MM.1S (cell line): Measurements from ENCODE around the gene DHX35.

ENCODE experiments used
- DNase-seq: peaks from one replicate; pipeline ENCODE4 v3.0.0-alpha.2; 2015
- H2AFZ ChIP-seq: fragments of 300-600 bp; sonication (generic); 2 replicates; pipeline ENCODE4 v1.6.0; 2016; ENCODE audit warnings: antibody characterized with exemption, low read length
- H3F3A ChIP-seq: fragments of 300-600 bp; sonication (generic); 2 replicates; pipeline ENCODE4 v1.6.1; 2016; ENCODE audit warnings: mild to moderate bottlenecking, antibody characterized with exemption, low read length, moderate library complexity, mixed read lengths; ENCODE audit not compliant: insufficient read depth
- H3K27ac ChIP-seq: fragments of 300-600 bp; sonication (generic); 2 replicates; pipeline ENCODE4 v1.5.1; 2016; ENCODE audit warnings: mild to moderate bottlenecking, low read length
- H3K27me3 ChIP-seq: fragments of 300-600 bp; sonication (generic); replicated peaks from 2 replicates; pipeline ENCODE4 v1.6.0; 2016; ENCODE audit warnings: low read length; ENCODE audit not compliant: insufficient read depth
- H3K36me3 ChIP-seq: fragments of 300-600 bp; sonication (generic); replicated peaks from 2 replicates; pipeline ENCODE4 v1.6.1; 2016; ENCODE audit warnings: mild to moderate bottlenecking, low read length, mixed read lengths; ENCODE audit not compliant: insufficient read depth
- H3K4me1 ChIP-seq: fragments of 300-600 bp; sonication (generic); 2 replicates; pipeline ENCODE4 v1.6.1; 2016; ENCODE audit warnings: low read length, mixed read lengths
- H3K4me2 ChIP-seq: fragments of 300-600 bp; sonication (generic); 2 replicates; pipeline ENCODE4 v1.6.0; 2016; ENCODE audit warnings: low read depth, low read length
- H3K4me3 ChIP-seq: fragments of 300-600 bp; sonication (generic); 2 replicates; pipeline ENCODE4 v1.5.1; 2016; ENCODE audit warnings: low read length, mixed read lengths
- H3K79me2 ChIP-seq: fragments of 300-600 bp; sonication (generic); 2 replicates; pipeline ENCODE4 v1.6.1; 2016; ENCODE audit warnings: mixed run types, low read length, mixed read lengths
- H3K9ac ChIP-seq: fragments of 300-600 bp; sonication (generic); 2 replicates; pipeline ENCODE4 v1.6.1; 2016; ENCODE audit warnings: low read length, mixed read lengths
- H3K9me2 ChIP-seq: fragments of 300-600 bp; sonication (generic); replicated peaks from 2 replicates; pipeline ENCODE4 v1.6.1; 2016; ENCODE audit warnings: mild to moderate bottlenecking, low read length, mixed read lengths; ENCODE audit not compliant: insufficient read depth
- H3K9me3 ChIP-seq: fragments of 300-600 bp; sonication (generic); replicated peaks from 2 replicates; pipeline ENCODE4 v1.6.1; 2016; ENCODE audit warnings: mild to moderate bottlenecking, low read length, mixed read lengths; ENCODE audit not compliant: insufficient read depth
- H4K20me1 ChIP-seq: fragments of 300-600 bp; sonication (generic); 2 replicates; pipeline ENCODE4 v1.6.1; 2016; ENCODE audit warnings: mild to moderate bottlenecking, low read length, moderate library complexity, mixed read lengths; ENCODE audit not compliant: insufficient read depth
- EZH2 ChIP-seq: fragments of 300-600 bp; sonication (generic); optimal IDR thresholded peaks from 2 replicates; pipeline ENCODE3; 2017; ENCODE audit warnings: low read depth, mild to moderate bottlenecking, antibody characterized with exemption, low read length, mixed read lengths
- EZH2phosphoT487 ChIP-seq: fragments of 300-600 bp; sonication (generic); IDR thresholded peaks from 2 replicates; pipeline ENCODE4 v1.6.1; 2018; ENCODE audit warnings: antibody characterized with exemption, low read length
- TF ChIP-seq, protein P1 (sequence below): fragments of 300-600 bp; sonication (generic); IDR thresholded peaks from 2 replicates; pipeline ENCODE4 v1.5.1; 2016; ENCODE audit warnings: antibody characterized with exemption, low read length, mixed read lengths

The DHX35 gene

DNA sequence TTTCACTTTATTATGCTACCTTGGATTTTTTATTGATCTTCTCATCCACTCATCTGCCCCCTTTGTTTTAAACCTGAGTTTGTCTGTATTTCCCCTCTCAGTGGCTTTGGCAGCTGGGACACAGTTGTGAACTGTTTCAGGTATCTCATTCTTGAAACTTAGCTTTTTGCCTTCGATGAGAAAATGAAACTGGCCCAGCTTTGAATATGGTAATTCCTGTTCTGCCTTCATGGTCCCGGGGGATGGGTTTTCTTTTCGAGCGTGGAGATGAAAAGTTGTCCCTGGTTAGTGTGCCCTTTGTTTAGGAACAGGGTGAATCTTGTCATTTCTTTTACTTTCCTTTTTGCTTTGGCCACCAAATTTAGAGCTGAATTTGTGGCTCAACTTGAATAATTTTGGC lies 25.6 kb downstream of the DHX35 start:
- no peaks in the 10 kb centered on the region for H3K9me3 ChIP-seq
- H3K9ac ChIP-seq, result no peak overlapping the region
- no peaks in the 10 kb centered on the region for H4K20me1 ChIP-seq
- peak overlapping the region; percentile 8; the same call in 1 of the 2 replicates for H3K4me3 ChIP-seq
- H3K27me3 ChIP-seq, result no peaks in the 10 kb centered on the region
- no peaks in the 10 kb centered on the region for H3K9me2 ChIP-seq
- H3F3A ChIP-seq, result peaks cover 21% of the 10 kb centered on the region
- TF ChIP-seq, protein P1, sequence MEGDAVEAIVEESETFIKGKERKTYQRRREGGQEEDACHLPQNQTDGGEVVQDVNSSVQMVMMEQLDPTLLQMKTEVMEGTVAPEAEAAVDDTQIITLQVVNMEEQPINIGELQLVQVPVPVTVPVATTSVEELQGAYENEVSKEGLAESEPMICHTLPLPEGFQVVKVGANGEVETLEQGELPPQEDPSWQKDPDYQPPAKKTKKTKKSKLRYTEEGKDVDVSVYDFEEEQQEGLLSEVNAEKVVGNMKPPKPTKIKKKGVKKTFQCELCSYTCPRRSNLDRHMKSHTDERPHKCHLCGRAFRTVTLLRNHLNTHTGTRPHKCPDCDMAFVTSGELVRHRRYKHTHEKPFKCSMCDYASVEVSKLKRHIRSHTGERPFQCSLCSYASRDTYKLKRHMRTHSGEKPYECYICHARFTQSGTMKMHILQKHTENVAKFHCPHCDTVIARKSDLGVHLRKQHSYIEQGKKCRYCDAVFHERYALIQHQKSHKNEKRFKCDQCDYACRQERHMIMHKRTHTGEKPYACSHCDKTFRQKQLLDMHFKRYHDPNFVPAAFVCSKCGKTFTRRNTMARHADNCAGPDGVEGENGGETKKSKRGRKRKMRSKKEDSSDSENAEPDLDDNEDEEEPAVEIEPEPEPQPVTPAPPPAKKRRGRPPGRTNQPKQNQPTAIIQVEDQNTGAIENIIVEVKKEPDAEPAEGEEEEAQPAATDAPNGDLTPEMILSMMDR, result no peak
- no peak for TF ChIP-seq EZH2phosphoT487
- no peak for TF ChIP-seq EZH2
- peak; percentile 68 for DNase-seq
- peak overlapping the region; percentile 56 for H3K4me2 ChIP-seq
- no peak overlapping the region for H2AFZ ChIP-seq
- H3K27ac ChIP-seq, result peak overlapping the region; percentile 45; the same call in 1 of the 2 replicates
- H3K79me2 ChIP-seq, result no peaks in the 10 kb centered on the region
- H3K36me3 ChIP-seq, result no peaks in the 10 kb centered on the region
- peaks cover 29% of the 10 kb centered on the region for H3K4me1 ChIP-seq

DNA sequence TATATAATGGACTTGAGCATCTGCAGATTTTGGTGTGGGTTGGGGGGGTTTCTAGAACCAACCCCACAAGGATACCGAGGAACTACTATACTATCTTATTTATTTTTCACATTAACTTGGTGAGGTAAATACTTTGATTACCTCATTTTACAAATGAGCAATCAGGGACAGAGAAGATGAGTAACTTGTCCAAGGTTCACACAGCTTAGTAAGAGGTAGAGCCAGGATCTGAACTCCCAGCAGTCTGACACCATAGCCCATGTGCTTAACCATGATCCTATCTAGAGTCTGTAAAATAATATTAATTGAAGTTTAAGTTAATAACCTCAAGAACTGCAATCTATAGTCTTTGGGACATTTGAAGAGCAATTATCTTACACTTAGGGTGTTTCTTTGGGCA lies 28.6 kb downstream of the DHX35 start:
- no peak overlapping the region for H3K9ac ChIP-seq
- H2AFZ ChIP-seq, result no peak overlapping the region
- TF ChIP-seq, protein P1, result no peak
- TF ChIP-seq EZH2phosphoT487, result no peak
- TF ChIP-seq EZH2, result no peak
- H3K4me2 ChIP-seq, result no peak overlapping the region
- H3K27me3 ChIP-seq, result no peaks in the 10 kb centered on the region
- H3K79me2 ChIP-seq, result no peaks in the 10 kb centered on the region
- H3K27ac ChIP-seq, result no peak overlapping the region
- H3K4me3 ChIP-seq, result no peak overlapping the region
- H3K9me3 ChIP-seq, result no peaks in the 10 kb centered on the region
- peaks cover 16% of the 10 kb centered on the region for H3F3A ChIP-seq
- no peak for DNase-seq
- no peaks in the 10 kb centered on the region for H4K20me1 ChIP-seq
- no peaks in the 10 kb centered on the region; the same call in 1 of the 2 replicates for H3K36me3 ChIP-seq
- H3K9me2 ChIP-seq, result no peaks in the 10 kb centered on the region
- peaks cover 18% of the 10 kb centered on the region for H3K4me1 ChIP-seq

DNA sequence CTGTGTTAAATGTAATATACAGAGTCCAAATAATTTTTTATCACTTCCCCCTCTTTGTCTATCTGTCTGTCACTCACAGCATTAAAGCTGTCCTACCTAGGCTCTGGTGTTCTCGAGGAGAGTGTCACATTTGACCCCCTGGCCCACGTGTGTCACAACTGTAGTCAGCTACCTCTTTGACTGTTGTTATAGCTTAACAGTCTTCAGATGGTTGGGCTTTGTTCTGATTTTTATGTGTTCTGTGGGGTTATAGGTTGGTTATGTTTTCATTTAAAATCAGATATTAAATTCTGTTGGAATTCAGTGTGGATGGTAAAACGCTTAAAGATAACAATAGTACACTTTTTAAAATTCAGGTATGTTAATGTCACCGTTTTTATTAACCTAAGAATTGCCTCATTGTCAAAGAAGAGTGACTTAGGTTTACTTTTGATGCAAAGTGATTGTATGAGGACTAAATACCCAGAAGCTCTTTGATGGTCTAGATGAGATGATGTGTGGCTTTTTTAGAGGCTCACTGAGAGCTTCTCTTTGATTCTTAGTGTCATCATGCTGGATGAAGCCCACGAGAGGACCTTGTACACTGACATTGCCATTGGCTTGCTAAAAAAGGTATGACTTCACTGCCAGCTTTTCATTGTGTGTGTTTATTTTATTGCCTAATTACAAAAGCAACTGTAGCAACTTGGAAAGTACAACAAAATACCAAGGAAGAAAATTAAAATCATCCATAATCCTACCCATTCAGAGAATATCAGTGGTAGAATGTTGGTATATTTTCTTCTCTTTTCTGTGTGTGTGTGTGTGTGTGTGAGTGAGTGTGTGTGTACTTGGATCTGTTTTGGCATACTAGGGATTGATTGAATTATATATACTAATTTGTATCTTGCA lies 29.9 kb downstream of the DHX35 start:
- Histone ChIP-seq H3K79me2 (no peaks in the 10 kb centered on the region), H3K9ac (no peak overlapping the region), H2AFZ (no peak overlapping the region), H3K36me3 (no peaks in the 10 kb centered on the region; the same call in 1 of the 2 replicates), H3K9me3 (no peaks in the 10 kb centered on the region), H3K27me3 (no peaks in the 10 kb centered on the region), H3K4me2 (no peak overlapping the region), H3K9me2 (no peaks in the 10 kb centered on the region), H4K20me1 (no peaks in the 10 kb centered on the region), H3K27ac (no peak overlapping the region), H3K4me1 (peaks cover 6% of the 10 kb centered on the region; the same call in 1 of the 2 replicates), H3K4me3 (no peak overlapping the region), H3F3A (peaks cover 11% of the 10 kb centered on the region)
- DNase-seq, result no peak
- TF ChIP-seq EZH2 (no peak), EZH2phosphoT487 (no peak)
- TF ChIP-seq, protein P1, result no peak
